Gastroesophageal sphincter (tissue), 2 donors: ENCODE results near the gene PKHD1.

Experiments used
- EP300 ChIP-seq: sonication (generic); formaldehyde crosslinking; IDR thresholded peaks from one replicate; pipeline ENCODE4 v1.6.1; 2017; ENCODE audit warnings: antibody characterized with exemption, mild to moderate bottlenecking
- POLR2A ChIP-seq, 2 donors: fragments of 450-650 bp; IDR thresholded peaks; one replicate each; pipeline ENCODE4 v1.6.1; 2017; ENCODE audit warnings: antibody characterized with exemption in 2 of 2, mild to moderate bottlenecking in 2 of 2, moderate library complexity in 1 of 2

- TF ChIP-seq POLR2A (IDR thresholded peaks at IDR 0.05) (no peak), EP300 (no peak)
Observed at GRCh38 chr6:51788121-51788520, 299.3 kb downstream of the PKHD1 start.
